ENCODE data around the gene PER2. TPM values are rescaled to one million over a fixed set of nuclear protein-coding genes. Genes with fewer than 3 reads are reported as not detected.

Gene PER2
- total and polyA plus RNA-seq, 2 of the 13 experiments (the other 11 are each of a cell fraction or from before 2014, with no cell fraction given) = 5.1 to 9.4 TPM

DNA sequence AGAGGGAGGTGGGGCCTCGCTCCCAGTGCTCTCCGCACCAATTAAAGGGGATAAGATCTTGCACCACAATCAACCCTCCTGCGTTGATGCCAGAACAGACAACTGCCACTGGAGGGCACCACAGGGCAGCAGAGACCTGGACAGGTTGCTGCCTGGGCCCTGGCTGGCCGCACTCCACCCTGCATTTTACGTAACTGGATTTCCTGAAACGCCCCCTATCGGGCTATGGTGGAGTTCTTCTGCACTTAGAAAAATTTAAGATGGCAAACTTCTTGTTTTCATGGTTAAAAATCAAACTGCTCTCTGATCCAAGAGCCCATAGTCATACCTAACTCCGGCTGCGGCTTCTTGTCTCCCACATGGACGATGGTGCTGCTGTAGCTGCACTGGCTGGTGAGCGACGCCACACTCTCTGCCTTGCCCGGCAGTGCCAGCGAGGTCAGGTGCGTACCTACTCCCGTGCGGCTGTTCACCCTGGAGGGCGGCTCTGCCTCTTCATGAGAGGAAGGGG lies 31.8 kb downstream of the PER2 start (continued):
- TF ChIP-seq ZNF678 (CRISPR knock-in tag; IDR thresholded peaks at IDR 0.05) (no peak), MIER3 (CRISPR knock-in tag; IDR thresholded peaks at IDR 0.05; ENCODE audit: borderline replicate concordance) (peak; percentile 60; the same call in 1 of the 2 replicates), SIN3A (IDR thresholded peaks at IDR 0.05; ENCODE audit: borderline replicate concordance, low read depth, low read length) (no peak), U2AF2 (IDR thresholded peaks at IDR 0.05; ENCODE audit: low read depth, low read length) (no peak), KLF12 (CRISPR knock-in tag; IDR thresholded peaks at IDR 0.05; ENCODE audit: borderline replicate concordance) (no peak), ZBTB4 (CRISPR knock-in tag; IDR thresholded peaks at IDR 0.05; ENCODE audit: borderline replicate concordance) (0 out of 2 replicates have a peak, but pooled peaks have one; percentile 52), FOXO1 (CRISPR knock-in tag; IDR thresholded peaks at IDR 0.05) (peak; percentile 44; the same call in 1 of the 2 replicates), THYN1 (CRISPR knock-in tag; IDR thresholded peaks at IDR 0.05; ENCODE audit: borderline replicate concordance, low read depth) (no peak), ZNF124 (CRISPR knock-in tag; IDR thresholded peaks at IDR 0.05) (peak; percentile 77; the same call in 1 of the 2 replicates), ZBTB43 (CRISPR knock-in tag; conservative IDR thresholded peaks at IDR 0.05) (no peak), RNF219 (CRISPR knock-in tag; IDR thresholded peaks at IDR 0.05) (no peak), ZNF850 (CRISPR knock-in tag; conservative IDR thresholded peaks at IDR 0.05) (no peak), ZKSCAN8 (CRISPR knock-in tag; IDR thresholded peaks at IDR 0.05; ENCODE audit: borderline replicate concordance) (peak; percentile 75; the same call in 1 of the 2 replicates), RARA (CRISPR knock-in tag; IDR thresholded peaks at IDR 0.05) (peak; percentile 35; the same call in 1 of the 2 replicates), ZBTB2 (CRISPR knock-in tag; IDR thresholded peaks at IDR 0.05; ENCODE audit: low read depth) (no peak), KDM2A (CRISPR knock-in tag; IDR thresholded peaks at IDR 0.05; ENCODE audit: borderline replicate concordance, low read depth) (peak; percentile 89)
- TF ChIP-seq, protein P1, sequence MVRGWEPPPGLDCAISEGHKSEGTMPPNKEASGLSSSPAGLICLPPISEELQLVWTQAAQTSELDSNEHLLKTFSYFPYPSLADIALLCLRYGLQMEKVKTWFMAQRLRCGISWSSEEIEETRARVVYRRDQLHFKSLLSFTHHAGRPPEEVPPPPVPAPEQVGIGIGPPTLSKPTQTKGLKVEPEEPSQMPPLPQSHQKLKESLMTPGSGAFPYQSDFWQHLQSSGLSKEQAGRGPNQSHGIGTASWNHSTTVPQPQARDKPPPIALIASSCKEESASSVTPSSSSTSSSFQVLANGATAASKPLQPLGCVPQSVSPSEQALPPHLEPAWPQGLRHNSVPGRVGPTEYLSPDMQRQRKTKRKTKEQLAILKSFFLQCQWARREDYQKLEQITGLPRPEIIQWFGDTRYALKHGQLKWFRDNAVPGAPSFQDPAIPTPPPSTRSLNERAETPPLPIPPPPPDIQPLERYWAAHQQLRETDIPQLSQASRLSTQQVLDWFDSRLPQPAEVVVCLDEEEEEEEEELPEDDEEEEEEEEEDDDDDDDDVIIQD (CRISPR knock-in tag; IDR thresholded peaks at IDR 0.05; ENCODE audit: low read depth) = peak; percentile 62
- TF ChIP-seq, protein P2, sequence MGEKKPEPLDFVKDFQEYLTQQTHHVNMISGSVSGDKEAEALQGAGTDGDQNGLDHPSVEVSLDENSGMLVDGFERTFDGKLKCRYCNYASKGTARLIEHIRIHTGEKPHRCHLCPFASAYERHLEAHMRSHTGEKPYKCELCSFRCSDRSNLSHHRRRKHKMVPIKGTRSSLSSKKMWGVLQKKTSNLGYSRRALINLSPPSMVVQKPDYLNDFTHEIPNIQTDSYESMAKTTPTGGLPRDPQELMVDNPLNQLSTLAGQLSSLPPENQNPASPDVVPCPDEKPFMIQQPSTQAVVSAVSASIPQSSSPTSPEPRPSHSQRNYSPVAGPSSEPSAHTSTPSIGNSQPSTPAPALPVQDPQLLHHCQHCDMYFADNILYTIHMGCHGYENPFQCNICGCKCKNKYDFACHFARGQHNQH (CRISPR knock-in tag; IDR thresholded peaks at IDR 0.05) = peak; percentile 85; the same call in 1 of the 2 replicates
